ENCODE measurements around the gene WNT16.
"Not testable (repeated sequence)": the region's sequence is repeated elsewhere in the genome, so short reads cannot be mapped to it uniquely, and the experiment has no call there.

The WNT16 gene

GRCh38 chr7:121328508-121329190 is at the start of gene WNT16:
TSS of gene WNT16 (plus strand) at chr7:121329000. CDS start at chr7:121329293, 293 bp downstream.
- DNase-seq, result no peak

GRCh38 chr7:121279060-121279620 is 49.7 kb upstream of the WNT16 start:
- DNase-seq, result no peak

- no peak for DNase-seq
Measured at GRCh38 chr7:121279822-121280221, 49.0 kb upstream of the WNT16 start.

GRCh38 chr7:121280656-121281055 is 48.1 kb upstream of the WNT16 start:
- DNase-seq, result no peak

DNA sequence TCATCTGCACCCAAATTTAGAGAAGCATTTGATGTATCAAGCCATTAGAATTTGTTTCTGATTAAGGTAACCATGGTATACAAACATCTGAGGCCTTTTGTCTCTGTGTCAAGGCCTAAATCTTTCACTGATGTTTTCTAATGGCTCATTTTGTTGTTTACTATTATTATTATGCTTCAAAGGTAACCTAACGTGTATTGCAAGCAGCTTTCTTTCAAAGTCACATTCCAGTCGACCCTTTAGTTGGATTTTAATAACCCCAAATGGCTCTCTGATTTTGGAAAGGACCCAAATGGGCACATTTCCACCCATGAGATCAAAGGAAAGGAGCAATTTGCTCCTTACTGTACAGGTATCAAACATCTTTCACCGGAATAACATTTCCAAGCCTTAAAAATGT is 46.7 kb upstream of the WNT16 start:
- no peak for DNase-seq

- no peak for DNase-seq
Measured at GRCh38 chr7:121285066-121285667, 43.6 kb upstream of the WNT16 start.

DNA sequence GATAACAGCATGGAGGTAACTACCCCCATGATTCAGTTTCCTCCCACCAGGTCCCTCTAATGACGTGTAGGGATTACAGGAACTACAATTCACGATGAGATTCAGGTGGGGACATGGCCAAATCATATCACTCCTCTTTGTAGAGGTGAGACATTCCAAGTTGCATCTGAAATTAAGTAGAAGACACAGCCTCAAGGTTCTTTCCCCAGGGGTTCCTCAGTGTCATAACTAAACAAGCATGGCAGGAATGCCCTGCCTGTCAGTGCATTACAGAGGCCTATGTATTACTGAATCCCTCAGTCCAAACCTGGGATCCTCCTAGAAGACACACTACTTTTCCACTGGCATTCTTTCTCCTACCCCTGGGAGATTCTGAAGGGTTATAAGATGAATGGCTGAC is 42.6 kb upstream of the WNT16 start:
- no peak for DNase-seq

DNA sequence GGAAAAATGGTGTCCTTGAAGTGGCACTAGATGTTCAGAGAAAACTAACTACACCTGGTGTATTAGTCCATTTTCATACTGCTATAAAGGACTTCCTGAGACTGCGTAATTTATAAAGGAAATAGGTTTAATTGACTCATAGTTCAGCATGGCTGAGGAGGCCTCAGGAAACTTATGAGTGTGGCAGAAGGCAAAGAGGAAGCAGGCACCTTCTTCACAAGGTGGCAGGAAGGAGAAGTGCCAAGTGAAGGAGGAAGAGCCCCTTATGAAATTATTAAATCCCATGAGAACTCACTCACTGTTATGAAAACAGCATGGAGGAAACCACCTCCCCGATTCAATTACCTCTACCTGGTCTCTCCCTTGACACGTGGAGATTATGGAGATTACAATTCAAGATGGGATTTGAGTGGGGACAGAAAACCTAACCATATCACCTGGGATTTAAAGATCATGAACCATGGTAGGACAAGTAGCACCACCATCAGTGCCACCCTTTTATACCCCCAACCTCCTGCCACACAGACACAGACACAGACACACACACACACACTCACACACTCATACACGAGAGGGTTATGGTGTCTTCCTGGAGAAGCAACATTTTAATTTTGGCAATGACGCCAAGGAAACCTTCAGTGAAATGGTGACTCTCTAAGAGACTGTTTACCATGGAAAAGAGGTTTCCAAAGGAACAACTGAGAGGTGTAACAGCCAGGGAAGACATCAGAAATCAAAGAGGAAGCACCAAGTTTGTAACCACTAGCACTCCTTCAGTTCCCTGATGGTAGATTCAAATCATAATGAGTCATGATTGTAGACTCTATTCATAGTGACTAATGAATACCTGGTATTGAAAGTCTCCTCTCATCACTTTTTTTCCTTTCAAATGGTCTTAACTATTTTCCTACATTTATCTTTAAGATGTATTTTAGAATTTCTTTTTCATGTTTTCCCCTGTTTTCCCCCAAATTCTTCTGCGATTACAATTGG is 41.8 kb upstream of the WNT16 start:
- no peak for DNase-seq

DNA sequence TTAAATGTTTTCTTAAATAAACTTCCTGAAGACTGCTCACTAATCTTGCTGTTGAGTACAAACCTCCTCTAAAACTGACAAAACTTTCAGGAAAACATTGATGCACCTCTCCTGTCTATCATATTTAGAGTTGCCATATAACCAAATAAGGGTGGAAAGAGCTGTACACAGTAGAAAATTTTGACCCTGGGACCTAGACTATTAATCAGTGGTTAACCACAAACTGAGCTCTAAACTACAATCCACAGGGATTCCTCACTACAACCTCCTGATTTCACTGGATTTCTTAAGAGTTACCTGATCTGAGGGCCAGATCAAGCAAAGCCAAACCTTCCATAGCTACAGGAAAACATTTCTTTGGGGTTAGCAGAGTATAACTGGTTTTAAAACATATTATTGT is 39.9 kb upstream of the WNT16 start:
- no peak for DNase-seq

DNA sequence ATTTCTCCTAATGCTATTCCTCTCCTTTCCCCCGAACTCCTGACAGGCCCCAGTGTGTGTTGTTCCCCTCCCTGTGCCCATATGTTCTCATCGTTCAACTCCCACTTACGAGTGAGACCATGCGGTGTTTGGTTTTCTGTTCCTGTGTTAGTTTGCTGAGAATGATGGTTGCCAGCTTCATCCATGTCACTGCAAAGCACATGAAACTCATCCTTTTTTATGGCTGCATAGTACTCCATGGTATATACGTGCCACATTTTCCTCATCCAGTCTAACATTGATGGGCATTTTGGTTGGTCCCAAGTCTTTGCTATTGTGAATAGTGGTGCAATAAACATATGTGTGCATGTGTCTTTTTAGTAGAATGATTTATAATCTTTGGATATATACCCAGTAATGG is 38.9 kb upstream of the WNT16 start:
- not testable (repeated sequence) for DNase-seq

- DNase-seq, result no peak
Measured at GRCh38 chr7:121294448-121294992, 34.3 kb upstream of the WNT16 start.

DNA sequence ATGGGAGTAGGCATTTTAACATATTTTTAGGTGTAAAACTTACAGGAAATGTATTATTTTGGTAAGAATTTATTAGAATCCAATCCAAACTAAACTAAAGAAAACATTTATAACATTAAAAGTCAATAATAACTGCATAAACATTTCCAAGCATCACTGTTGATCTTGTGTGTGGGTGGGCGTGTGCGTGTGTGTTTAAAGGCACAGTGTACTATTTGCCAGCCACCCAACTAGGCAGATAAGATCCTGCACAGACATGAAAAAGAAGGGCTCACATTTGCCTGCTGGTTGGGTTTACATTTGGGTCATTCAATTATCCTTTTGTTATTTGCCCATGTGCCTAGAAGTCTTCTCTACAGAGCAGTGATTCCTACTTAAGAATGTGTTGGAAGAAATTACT is 31.0 kb upstream of the WNT16 start:
- DNase-seq, result no peak

DNA sequence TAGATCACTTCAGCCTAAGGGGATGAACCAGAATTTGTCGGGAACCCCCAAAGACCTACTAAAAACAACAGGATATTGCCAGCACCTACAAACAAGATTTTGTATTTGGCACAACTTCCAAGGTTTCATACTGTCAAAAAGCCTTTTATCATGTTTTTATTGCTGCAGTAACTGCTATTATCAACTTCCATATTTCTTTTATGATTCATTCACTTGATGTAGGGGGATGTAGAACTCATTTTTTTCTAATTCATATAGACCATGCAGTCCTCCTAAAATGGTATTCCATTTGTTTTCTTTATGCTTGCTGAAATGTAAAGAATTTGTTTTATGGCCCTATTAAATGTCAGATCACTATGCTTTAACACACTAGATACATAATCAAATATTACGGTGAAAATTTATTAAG is 30.0 kb upstream of the WNT16 start:
- no peak for DNase-seq

GRCh38 chr7:121300685-121301420 is 27.9 kb upstream of the WNT16 start:
- DNase-seq, result no peak

DNA sequence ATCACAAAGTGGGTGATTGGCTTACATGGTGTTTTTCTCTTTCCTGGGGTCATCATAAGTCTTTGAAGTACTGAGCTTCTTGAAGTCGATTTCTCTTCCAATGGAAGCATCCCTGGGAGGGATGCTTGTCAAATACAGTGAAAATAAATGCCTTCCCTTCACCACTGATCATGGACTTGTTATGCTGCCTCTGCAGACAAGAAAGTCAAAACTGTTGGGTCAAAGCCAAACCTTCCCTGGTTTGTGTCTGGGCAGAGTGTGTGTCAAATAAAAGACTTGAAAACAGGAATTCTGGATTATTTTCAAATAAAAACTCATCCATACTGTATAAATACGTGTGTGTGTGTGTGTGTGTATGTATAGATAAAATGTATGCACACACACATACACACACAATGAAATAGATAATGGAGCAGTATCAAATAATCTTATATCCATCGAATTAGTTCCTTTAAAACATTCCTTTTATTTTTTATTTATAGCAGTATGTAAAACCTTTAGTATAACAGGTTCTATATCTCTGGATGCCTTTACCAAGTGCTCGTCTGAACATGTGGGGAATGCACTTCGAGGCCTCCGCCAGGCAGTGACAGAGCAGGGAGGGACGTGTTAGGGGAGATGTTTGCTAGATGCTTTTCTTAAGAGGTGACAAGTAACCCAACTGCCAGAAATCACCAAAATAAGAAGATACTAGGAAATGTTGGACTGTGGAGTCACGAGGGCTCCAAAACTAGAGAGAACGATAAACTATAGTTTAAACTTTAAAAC is 27.2 kb upstream of the WNT16 start:
- DNase-seq, result no peak

DNA sequence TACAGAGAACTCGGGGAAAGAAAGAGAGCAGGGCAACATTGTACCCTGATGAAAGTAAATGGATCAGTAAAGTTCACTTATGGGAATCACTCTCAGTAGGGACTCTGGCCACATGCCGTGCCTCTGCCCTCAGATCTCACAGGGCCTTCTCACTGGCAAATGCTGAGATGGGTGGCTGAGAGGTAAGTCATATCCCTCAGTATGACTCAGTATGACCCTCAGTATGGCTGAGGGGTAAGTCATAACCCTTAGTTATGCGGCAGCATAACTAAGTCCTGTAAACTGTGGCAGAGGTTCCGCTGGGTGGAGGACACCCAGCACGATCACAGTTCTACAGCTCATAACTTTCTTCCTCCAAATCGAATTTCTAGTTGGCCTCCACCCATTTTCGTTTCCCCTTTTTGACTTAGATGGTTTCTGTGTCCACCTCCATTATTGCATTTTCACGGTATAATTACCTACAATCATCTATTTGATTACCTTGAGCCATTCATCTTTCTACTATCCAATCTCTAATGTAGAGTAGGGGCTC is 26.5 kb upstream of the WNT16 start:
- no peak for DNase-seq

DNA sequence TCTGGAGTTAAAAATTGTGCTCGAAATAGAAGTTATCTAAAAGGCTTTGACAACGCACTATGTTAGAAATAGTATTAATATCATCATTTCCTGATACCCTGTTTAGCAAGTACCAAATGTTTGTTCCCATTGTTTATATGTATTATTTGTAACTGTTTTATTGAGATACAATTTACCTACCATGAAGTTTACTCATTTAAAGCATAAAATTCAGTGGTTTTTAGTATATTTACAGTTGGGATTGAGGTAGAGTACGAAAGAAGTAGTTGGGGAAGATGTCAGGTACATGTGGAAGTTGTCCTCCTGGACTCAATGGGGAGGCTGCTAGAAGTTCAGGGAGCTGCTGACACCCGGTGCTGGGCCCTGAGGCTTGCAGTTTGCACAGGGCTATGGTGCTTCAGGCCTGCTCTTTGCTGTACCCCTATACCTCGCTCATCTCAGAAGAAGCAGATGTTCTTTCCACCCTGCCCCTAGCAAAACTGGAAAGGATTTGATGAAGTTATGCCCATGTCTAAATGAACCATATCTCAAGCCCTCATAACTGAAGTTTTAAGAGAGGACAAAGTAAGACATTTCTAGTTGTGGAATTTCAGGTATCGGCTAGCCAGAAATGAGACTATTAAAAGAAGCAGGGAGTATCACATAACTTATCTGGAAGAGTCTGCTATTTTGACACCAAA is 25.2 kb upstream of the WNT16 start:
- DNase-seq, result no peak

DNA sequence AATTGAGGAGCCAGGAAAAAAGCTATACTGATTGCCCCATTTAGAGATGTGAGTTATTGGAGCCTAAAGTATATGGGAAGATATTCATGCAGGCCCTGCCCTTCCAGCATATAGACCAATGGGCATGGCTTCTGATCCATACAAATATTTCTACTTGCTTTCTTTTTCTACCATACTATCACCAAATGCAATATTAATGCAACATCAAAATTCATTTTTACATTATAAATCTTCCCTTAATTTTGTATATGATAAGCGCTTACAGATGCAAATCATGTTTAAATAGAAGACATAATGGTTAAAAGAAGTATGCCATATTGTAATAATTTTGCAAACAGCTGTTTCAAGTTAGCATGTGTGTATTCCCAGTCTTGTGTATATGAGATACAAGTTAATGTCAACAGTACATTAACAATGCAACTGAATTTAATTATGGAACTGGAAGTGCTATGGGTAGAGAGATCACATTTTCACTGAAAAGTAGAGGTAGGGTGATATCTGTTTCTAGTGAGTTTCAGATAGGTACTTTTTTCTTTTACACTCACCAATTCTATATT is 24.6 kb upstream of the WNT16 start:
- DNase-seq, result no peak

DNA sequence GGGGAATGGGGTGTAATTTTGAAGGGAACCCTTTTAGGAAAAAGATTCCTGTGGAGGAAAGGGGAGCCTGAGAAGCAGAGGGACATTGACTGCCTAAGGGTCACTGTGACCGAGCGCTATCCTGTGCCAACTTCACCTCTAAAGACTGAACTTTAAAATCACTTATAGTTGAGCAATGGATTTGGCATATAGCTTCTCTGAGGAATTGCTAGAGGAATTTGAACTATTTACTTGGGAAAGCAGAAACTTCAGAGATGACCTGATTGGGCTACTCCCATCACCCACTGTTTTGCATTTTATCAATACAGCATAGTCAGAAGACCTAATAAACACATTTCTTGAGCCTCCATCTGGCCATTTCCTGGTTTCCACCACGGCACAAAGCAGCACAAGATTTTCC is 23.7 kb upstream of the WNT16 start:
- DNase-seq, result no peak

DNA sequence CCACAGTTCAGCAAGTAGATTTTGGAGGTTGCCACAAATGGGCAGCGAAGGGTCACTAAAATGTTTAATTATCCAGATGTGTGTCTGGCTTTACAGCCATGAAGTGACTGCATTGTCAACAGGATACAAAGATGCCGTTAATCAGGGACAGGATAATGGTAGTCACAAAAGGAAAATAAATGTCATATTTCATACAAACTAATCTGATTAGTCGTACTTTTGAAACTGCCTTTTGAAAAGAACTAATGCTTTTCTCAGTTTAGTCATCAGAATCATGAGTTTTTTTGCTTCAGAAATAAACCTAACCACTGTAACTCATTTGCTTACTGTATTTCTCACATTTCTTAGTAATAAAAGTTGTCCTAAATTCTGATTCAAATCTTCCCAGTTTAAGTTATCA is 22.2 kb upstream of the WNT16 start:
- no peak for DNase-seq

Measured in SHP77 (cell line).